Measurements from ENCODE around the gene MAZ.

- TF ChIP-seq, protein P1, sequence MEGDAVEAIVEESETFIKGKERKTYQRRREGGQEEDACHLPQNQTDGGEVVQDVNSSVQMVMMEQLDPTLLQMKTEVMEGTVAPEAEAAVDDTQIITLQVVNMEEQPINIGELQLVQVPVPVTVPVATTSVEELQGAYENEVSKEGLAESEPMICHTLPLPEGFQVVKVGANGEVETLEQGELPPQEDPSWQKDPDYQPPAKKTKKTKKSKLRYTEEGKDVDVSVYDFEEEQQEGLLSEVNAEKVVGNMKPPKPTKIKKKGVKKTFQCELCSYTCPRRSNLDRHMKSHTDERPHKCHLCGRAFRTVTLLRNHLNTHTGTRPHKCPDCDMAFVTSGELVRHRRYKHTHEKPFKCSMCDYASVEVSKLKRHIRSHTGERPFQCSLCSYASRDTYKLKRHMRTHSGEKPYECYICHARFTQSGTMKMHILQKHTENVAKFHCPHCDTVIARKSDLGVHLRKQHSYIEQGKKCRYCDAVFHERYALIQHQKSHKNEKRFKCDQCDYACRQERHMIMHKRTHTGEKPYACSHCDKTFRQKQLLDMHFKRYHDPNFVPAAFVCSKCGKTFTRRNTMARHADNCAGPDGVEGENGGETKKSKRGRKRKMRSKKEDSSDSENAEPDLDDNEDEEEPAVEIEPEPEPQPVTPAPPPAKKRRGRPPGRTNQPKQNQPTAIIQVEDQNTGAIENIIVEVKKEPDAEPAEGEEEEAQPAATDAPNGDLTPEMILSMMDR (IDR thresholded peaks at IDR 0.05): no peak
- no peak for TF ChIP-seq POLR2A (IDR thresholded peaks at IDR 0.05)
Observed at GRCh38 chr16:29790949-29791844, 15.1 kb upstream of the MAZ start.
